ENCODE measurements around the gene PTGER3. TPM values are rescaled to one million over a fixed set of nuclear protein-coding genes. Genes with fewer than 3 reads are reported as not detected.

Gene PTGER3
- total and polyA plus RNA-seq, 2 of the 4 experiments (the other 2 are of a cell fraction): not detected

- WGBS, 2 experiments (ENCODE audit: extremely low coverage in 2 of 2, insufficient read length in 1 of 2): no CpG with 5 or more reads among the region's 3 CpGs
- no peak overlapping the region for H4K5ac ChIP-seq (ENCODE audit: low read depth, low read length)
- H3K4me3 ChIP-seq (ENCODE audit: insufficient read depth, low read depth, low read length): no peak overlapping the region
- H3K9me1 ChIP-seq (ENCODE audit: insufficient read depth, low read length): no peaks in the 10 kb centered on the region
- DNase-seq: no peak
- no peaks in the 10 kb centered on the region for H3K9me3 ChIP-seq (ENCODE audit: control insufficient read depth, insufficient read depth, low read length)
- no peak overlapping the region for H2AK5ac ChIP-seq (ENCODE audit: low read depth, low read length)
- no peak overlapping the region for H3K14ac ChIP-seq (replicated peaks; ENCODE audit: low read depth, low read length)
- no peak overlapping the region for H2BK20ac ChIP-seq (ENCODE audit: low read depth, low read length)
- H3K79me1 ChIP-seq (ENCODE audit: low read depth in 1 of 2, low read length in 2 of 2): no peaks in the 10 kb centered on the region
- no peak overlapping the region for H4K8ac ChIP-seq (ENCODE audit: low read depth in 2 of 2, low read length in 2 of 2)
- no peaks in the 10 kb centered on the region for H4K20me1 ChIP-seq (ENCODE audit: insufficient read depth, low read length)
- no peak overlapping the region for H2AK9ac ChIP-seq (replicated peaks; ENCODE audit: low read depth, low read length, poor library complexity)
- H2BK120ac ChIP-seq (ENCODE audit: low read depth, low read length): no peak overlapping the region
- H3K36me3 ChIP-seq (ENCODE audit: control insufficient read depth, insufficient read depth, low read length): no peaks in the 10 kb centered on the region
- intact Hi-C loops (cut with micrococcal nuclease) (no loop called here), in situ Hi-C loops (cut with MboI; ENCODE audit: low sequenced_read_pairs) (no loop called here), dilution Hi-C loops (cut with HindIII; ENCODE audit: low sequenced_read_pairs, unreplicated experiment) (no loop called here)
- no peak overlapping the region for H3K56ac ChIP-seq (ENCODE audit: extremely low read depth, insufficient read depth, low read length)
- H3K9ac ChIP-seq (ENCODE audit: low read depth, low read length): no peak overlapping the region
- H3K27me3 ChIP-seq (ENCODE audit: control insufficient read depth, insufficient read depth, low read length): no peaks in the 10 kb centered on the region
- no peak overlapping the region for H3K27ac ChIP-seq (ENCODE audit: insufficient read depth, low read length)
- POLR2A ChIA-PET (ENCODE audit: unreplicated experiment): no interaction called here
- no peak overlapping the region for H3K4ac ChIP-seq (ENCODE audit: low read depth, low read length)
- H3K4me2 ChIP-seq (ENCODE audit: low read depth, low read length): no peak overlapping the region
- no peak overlapping the region for H3K23ac ChIP-seq (ENCODE audit: low read depth, low read length)
- H4K91ac ChIP-seq (ENCODE audit: insufficient read depth, low read depth, low read length): no peak overlapping the region
- no TSS peak for BruUV-seq (replicated peaks)
- no peaks in the 10 kb centered on the region for H3K4me1 ChIP-seq (ENCODE audit: control insufficient read depth, insufficient read depth, low read length)
- TF ChIP-seq CHD1 (IDR thresholded peaks at IDR 0.05; ENCODE audit: low read depth, low read length): no peak
- TF ChIP-seq RAD21 (IDR thresholded peaks at IDR 0.05; ENCODE audit: low read length): no peak
- no peak for TF ChIP-seq POLR2A (IDR thresholded peaks at IDR 0.05; ENCODE audit: low read depth, low read length)
- no peak for TF ChIP-seq MAZ (IDR thresholded peaks at IDR 0.05; ENCODE audit: borderline replicate concordance, low read depth, low read length)
- no peak for TF ChIP-seq FOS (IDR thresholded peaks at IDR 0.05; ENCODE audit: low read depth, low read length)
- no peak for TF ChIP-seq ELK1 (IDR thresholded peaks at IDR 0.05; ENCODE audit: borderline replicate concordance, low read depth, low read length)
- no peak for TF ChIP-seq RFX5 (IDR thresholded peaks at IDR 0.05; ENCODE audit: low read depth, low read length)
- no peak for TF ChIP-seq RCOR1 (IDR thresholded peaks at IDR 0.05; ENCODE audit: insufficient replicate concordance, low read length)
- TF ChIP-seq NFE2L2 (IDR thresholded peaks at IDR 0.05; ENCODE audit: low read depth, low read length): no peak
- no peak for TF ChIP-seq BHLHE40 (IDR thresholded peaks at IDR 0.05; ENCODE audit: low read depth, low read length)
- TF ChIP-seq MXI1 (IDR thresholded peaks at IDR 0.05; ENCODE audit: borderline replicate concordance, low read depth, low read length): no peak
- no peak for TF ChIP-seq CTCF (conservative IDR thresholded peaks at IDR 0.05; ENCODE audit: low read depth, low read length)
- no peak for TF ChIP-seq SMC3 (IDR thresholded peaks at IDR 0.05; ENCODE audit: low read depth, low read length)
- TF ChIP-seq MAFK (IDR thresholded peaks at IDR 0.05; ENCODE audit: low read depth, low read length): no peak
- H2AFZ ChIP-seq (replicated peaks; ENCODE audit: low read length, poor library complexity): no peak overlapping the region
- no peak overlapping the region for H2BK5ac ChIP-seq (ENCODE audit: low read depth, low read length, poor library complexity, severe bottlenecking)
- H3K18ac ChIP-seq (ENCODE audit: low read depth, low read length): no peak overlapping the region
- H2BK15ac ChIP-seq (ENCODE audit: low read depth, low read length): no peak overlapping the region
- CTCF ChIA-PET: no interaction called here
- no peak for ATAC-seq (ENCODE audit: low read depth)
Measured at GRCh38 chr1:70990469-70991253, 57.0 kb downstream of the PTGER3 start.
